Body of pancreas (tissue), 4 donors: ENCODE results near the gene IDH2.

Source experiments
- POLR2A ChIP-seq, 3 donors: fragments of 450-650 bp; IDR thresholded peaks; one replicate each; pipeline ENCODE4 v1.6.1; 2016; ENCODE audit warnings: antibody characterized with exemption in 3 of 3, mild to moderate bottlenecking in 2 of 3
- TF ChIP-seq, protein P1 (sequence below), 7 experiments: fragments of 450-650 bp in 4 of 7; fragments of 200-600 bp in 3 of 7; sonication (generic) in 3 of 7; IDR thresholded peaks; one replicate each; pipeline ENCODE4 v1.5.1; 2016 to 2019; ENCODE audit warnings: antibody characterized with exemption in 7 of 7

DNA sequence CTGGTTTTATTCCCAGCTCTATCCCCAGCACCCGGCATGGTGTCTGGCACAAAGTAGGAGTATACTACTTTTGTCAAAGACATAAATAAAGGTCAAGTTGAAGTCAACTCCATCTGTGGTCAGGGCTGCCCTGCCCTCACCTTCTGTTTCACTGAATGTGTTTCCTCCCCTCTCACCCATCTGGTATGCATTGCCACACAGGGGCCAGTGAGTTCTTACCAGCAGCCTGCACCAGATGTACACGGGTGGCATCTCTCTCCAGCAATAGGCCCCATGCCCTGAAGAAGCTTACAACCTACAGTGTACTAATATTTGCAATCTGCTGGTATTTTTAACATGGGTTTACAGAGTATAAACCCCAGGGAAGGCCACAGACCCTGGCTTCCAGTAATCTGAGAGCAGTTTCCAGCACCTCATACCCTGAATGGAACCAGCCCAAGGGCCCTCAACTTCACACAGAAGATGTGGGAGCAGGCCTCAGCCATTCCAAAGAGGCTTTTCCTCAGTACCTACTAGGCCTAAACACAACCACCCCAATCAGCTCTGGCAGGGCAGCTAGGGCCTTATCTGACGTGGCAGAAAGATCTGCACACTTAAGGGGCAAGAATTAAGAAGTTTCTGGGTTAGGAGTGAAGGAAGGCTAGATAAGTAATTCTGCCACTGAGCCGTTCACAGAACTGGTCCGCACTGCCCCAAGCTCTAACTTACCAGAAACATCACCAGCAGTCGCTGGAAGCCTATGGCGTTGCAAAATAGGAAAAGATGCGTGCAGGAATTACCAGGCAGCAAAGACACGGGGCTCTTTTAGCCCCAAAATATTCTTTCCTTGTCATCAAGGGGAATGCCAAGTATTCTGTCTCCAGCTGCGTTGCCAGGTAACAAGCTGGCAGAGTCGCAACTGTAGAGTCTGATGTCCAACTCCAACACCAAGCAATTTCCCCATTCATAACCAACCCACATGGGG is 2.1 kb downstream of the IDH2 start:
- no peak for TF ChIP-seq POLR2A (IDR thresholded peaks at IDR 0.05)
- TF ChIP-seq, protein P1, sequence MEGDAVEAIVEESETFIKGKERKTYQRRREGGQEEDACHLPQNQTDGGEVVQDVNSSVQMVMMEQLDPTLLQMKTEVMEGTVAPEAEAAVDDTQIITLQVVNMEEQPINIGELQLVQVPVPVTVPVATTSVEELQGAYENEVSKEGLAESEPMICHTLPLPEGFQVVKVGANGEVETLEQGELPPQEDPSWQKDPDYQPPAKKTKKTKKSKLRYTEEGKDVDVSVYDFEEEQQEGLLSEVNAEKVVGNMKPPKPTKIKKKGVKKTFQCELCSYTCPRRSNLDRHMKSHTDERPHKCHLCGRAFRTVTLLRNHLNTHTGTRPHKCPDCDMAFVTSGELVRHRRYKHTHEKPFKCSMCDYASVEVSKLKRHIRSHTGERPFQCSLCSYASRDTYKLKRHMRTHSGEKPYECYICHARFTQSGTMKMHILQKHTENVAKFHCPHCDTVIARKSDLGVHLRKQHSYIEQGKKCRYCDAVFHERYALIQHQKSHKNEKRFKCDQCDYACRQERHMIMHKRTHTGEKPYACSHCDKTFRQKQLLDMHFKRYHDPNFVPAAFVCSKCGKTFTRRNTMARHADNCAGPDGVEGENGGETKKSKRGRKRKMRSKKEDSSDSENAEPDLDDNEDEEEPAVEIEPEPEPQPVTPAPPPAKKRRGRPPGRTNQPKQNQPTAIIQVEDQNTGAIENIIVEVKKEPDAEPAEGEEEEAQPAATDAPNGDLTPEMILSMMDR (IDR thresholded peaks at IDR 0.05), result no peak
